ENCODE data around the gene ABCB11.
"Not testable (repeated sequence)": the region's sequence is repeated elsewhere in the genome, so short reads cannot be mapped to it uniquely, and the experiment has no call there.

Gene ABCB11

GRCh38 chr2:169031202-169031601 is at the start of gene ABCB11:
Gene ABCB11, minus strand, starts transcription at chr2:169031324. Its CDS starts 13,199 bp downstream, at chr2:169018125.
- no peak for DNase-seq

- DNase-seq, result no peak
Measured at GRCh38 chr2:169080250-169081069, 49.3 kb upstream of the ABCB11 start.

- DNase-seq, result no peak
Measured at GRCh38 chr2:169077674-169078240, 46.6 kb upstream of the ABCB11 start.

DNA sequence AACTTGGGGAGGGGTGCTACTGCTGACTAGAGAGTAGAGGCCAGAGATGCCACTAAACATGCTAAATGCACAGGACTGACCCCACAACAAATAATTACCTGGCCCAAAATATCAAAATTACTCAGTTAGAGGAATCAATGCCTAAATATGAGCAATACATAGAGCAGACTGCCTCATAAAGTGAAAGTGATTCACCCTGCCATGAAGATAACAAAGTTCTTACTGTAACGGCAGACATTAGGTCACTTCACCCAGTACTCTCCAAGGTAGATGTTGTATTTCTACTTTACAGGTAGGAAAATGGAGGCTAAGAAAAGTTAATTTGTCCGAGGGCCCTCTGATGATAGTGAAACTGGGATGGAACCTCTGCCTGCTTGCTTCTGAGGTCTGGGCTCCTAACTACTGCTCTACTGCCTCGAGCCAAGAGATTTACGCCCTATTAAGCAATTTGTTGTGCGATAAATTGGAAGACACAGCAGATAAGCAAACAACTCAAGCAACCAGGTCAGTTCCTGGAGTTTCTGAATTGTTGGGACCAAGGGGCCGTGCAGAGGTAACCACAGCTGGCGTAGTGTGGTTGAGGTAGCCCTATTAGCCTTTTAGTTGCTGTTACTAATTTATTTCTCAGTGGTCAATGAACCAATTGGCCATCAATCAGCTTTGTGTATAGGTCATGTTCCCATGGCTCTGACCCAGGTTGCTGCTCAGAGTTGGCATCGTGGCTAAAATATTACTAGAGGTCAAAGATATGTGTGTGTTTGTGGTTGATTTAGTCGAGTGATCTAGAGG is 43.0 kb upstream of the ABCB11 start:
- DNase-seq, result no peak

DNA sequence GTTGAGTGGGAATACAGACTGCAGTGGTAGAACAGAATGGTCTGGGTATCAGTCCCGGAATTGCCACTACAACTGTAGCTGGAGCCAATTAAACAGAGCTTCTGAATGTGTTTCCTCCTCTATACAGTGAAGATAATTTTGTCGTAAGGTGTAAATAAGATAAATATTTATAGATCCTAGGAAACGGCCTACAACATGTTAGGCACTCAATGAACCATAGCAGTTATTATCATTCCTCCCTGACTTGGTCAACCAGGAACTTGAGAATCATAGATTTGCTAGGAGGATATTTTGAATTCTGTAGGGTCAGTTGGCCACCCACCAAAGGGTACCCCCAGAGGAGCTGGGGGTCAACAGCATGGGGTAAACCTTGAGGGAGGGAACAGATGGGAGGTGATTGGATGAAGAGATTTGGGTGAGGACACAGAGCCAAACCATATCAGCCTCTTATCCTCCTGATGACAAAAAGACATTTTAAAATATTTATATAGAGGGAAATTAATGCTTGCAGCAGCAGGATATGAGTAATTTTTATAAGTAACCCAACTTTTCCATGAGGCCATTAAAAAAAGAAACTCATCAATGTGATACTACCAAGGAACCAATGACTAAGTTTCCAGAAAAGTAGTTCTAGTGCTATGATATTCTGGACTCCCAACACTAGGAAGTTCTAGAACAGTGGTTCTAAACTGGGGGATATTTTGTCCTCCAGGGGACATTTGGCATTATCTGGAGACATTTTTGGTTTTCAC is 42.3 kb upstream of the ABCB11 start:
- DNase-seq, result no peak

GRCh38 chr2:169072163-169072925 is 41.2 kb upstream of the ABCB11 start:
- no peak for DNase-seq

GRCh38 chr2:169071455-169071854 is 40.3 kb upstream of the ABCB11 start:
- no peak for DNase-seq

GRCh38 chr2:169069833-169070232 is 38.7 kb upstream of the ABCB11 start:
- DNase-seq, result no peak

GRCh38 chr2:169069341-169069740 is 38.2 kb upstream of the ABCB11 start, which contains the start of gene DHRS9:
Gene DHRS9, plus strand, starts transcription at chr2:169069563. Its CDS starts 12,019 bp downstream, at chr2:169081582.
- no peak for DNase-seq

- DNase-seq, result no peak
Measured at GRCh38 chr2:169066897-169067296, 35.8 kb upstream of the ABCB11 start.

- DNase-seq, result no peak
Measured at GRCh38 chr2:169065864-169066517, 34.9 kb upstream of the ABCB11 start.

- no peak for DNase-seq
Measured at GRCh38 chr2:169065422-169065821, 34.3 kb upstream of the ABCB11 start.

- DNase-seq, result not testable (repeated sequence)
Measured at GRCh38 chr2:169064199-169064598, 33.1 kb upstream of the ABCB11 start.

GRCh38 chr2:169054575-169054974 is 23.5 kb upstream of the ABCB11 start:
- DNase-seq, result not testable (repeated sequence)

- DNase-seq, result no peak
Measured at GRCh38 chr2:169050476-169051240, 19.5 kb upstream of the ABCB11 start.

DNA sequence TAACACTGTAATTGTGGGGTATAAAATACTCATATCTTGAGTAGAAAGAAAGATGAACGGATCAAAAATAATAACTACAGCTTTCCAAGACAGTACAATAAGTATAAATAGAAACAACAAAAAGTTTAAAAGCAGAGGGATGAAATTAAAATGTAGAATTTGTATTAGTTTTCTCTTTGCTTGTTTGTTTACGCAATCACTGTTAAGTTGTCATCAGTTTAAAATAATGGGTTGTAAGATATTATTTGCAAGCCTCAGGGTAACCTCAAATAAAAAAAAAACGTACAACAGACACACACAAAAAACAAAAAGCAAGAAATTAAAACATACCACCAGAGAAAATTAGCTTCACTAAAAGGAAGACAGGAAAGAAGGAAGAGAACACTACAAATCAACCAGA is 18.0 kb upstream of the ABCB11 start:
- DNase-seq, result no peak

GRCh38 chr2:169047256-169048250 is 16.4 kb upstream of the ABCB11 start:
- DNase-seq, result no peak

DNA sequence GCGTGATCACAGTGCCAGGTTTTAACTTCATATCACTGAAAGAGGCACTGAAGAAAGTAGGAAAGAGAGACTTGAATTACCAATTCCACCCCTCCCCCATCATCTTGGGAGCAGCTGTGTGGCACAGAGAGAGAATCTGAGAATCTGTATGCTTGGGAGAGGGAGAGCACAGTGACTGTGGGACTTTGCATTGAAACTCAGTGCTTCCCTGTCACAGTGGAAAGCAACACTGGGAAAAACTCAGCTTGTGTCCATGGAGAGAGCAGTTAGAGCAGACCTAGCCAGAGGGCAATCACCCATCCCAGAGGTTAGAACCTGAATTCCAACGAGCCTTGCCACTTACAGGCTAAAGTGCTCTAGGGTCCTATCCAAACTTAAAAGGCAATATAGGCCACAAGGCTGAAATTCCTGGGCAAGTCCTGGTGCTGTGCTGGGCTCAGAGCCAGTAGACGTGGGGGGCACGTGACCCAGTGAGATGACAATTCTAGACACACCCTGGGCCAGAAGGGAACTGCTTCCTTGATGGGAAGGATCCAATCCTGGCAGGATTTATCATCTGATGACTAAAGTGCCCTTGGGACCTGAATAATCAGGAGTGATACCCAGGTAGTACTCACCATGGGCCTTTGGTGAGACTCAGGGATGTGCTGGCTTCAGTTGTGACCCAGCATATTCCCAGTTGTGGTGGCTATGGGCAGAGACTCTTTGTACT is 15.5 kb upstream of the ABCB11 start:
- DNase-seq, result no peak

DNA sequence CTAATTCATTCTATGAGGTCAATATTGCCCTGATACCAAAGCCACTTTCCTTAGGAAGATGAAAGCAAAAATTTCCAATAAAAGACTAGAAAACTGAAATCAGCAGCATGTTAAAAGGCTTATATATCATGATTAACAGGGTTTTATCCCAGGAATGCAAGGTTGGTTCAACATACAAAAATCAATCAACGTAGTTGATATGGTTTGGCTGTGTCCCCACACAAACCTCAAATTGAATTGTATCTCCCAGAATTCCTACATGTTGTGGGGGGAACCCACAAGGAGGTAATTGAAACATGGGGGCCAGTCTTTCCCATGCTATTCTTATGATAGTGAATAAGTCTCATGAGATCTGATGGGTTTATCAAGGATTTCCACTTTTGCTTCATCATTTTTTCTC is 11.7 kb upstream of the ABCB11 start:
- no peak for DNase-seq

Data from NCI-H2081 treated with DMSO at 0.1 percent for 48 hours (cell line).